Osteocyte (in vitro differentiated cells): Measurements from ENCODE around the gene PPP1R12B. TPM values are rescaled to one million over a fixed set of nuclear protein-coding genes. Genes with fewer than 3 reads are reported as not detected.
"Not testable (repeated sequence)": the region's sequence is repeated elsewhere in the genome, so short reads cannot be mapped to it uniquely, and the experiment has no call there.

Experiments
- DNase-seq: peaks from one replicate; pipeline ENCODE4 v3.0.0; 2021; ENCODE audit warnings: mixed read lengths; ENCODE audit not compliant: unreplicated experiment; ENCODE audit errors: extremely low spot score
- H3K27ac Mint-ChIP-seq: one replicate; pipeline ENCODE4 v1.8.0; 2021; ENCODE audit warnings: mild to moderate bottlenecking, mixed read lengths; ENCODE audit not compliant: unreplicated experiment
- H3K27me3 Mint-ChIP-seq: one replicate; pipeline ENCODE4 v1.8.0; 2021; ENCODE audit warnings: mixed read lengths; ENCODE audit not compliant: unreplicated experiment
- H3K36me3 Mint-ChIP-seq: one replicate; pipeline ENCODE4 v1.8.0; 2021; ENCODE audit warnings: mixed read lengths; ENCODE audit not compliant: unreplicated experiment
- H3K4me1 Mint-ChIP-seq: one replicate; pipeline ENCODE4 v1.8.0; 2021; ENCODE audit warnings: mixed read lengths; ENCODE audit not compliant: unreplicated experiment
- H3K4me3 Mint-ChIP-seq: one replicate; pipeline ENCODE4 v1.8.0; 2021; ENCODE audit warnings: mild to moderate bottlenecking, moderate library complexity, mixed read lengths; ENCODE audit not compliant: unreplicated experiment
- H3K9me3 Mint-ChIP-seq: one replicate; pipeline ENCODE4 v1.8.0; 2021; ENCODE audit warnings: mixed read lengths; ENCODE audit not compliant: unreplicated experiment
- total RNA-seq: library from RNA; stranded (reverse); gene quantifications from 2 replicates; pipeline ENCODE4 v1.2.1, GENCODE V29; 2021
- TF ChIP-seq, protein P1 (sequence below): fragments of 200-600 bp; sonication (generic); IDR thresholded peaks from 2 replicates; pipeline ENCODE4 v1.5.0; 2021; ENCODE audit warnings: antibody characterized with exemption, mild to moderate bottlenecking, moderate library complexity

PPP1R12B gene
- total RNA-seq, 1 donor from 2014 or later, result 14.6 TPM

DNA sequence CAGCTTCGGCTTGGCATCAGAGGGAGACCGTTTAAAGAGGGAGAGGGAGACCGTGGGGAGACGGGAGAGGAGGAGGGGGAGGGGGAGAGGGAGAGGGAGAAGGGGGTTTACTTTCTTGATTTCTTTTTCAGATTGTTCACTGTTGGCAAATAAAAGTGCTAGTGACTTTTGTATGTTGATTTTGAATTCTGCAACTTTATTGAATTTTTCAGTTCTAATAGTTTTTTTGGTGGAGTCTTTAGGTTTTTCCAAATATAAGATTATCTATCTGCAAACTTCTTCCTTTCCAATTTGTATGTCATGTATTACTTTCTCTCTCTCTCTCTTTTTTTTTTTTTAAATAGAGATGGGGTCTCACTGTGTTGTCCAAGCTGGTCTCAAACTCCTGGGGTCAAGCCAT lies 104.0 kb downstream of the PPP1R12B start:
- H3K4me1 Mint-ChIP-seq, result peaks cover 17% of the 10 kb centered on the region
- peaks cover 22% of the 10 kb centered on the region for H3K36me3 Mint-ChIP-seq
- no peak overlapping the region for H3K4me3 Mint-ChIP-seq
- TF ChIP-seq, protein P1, sequence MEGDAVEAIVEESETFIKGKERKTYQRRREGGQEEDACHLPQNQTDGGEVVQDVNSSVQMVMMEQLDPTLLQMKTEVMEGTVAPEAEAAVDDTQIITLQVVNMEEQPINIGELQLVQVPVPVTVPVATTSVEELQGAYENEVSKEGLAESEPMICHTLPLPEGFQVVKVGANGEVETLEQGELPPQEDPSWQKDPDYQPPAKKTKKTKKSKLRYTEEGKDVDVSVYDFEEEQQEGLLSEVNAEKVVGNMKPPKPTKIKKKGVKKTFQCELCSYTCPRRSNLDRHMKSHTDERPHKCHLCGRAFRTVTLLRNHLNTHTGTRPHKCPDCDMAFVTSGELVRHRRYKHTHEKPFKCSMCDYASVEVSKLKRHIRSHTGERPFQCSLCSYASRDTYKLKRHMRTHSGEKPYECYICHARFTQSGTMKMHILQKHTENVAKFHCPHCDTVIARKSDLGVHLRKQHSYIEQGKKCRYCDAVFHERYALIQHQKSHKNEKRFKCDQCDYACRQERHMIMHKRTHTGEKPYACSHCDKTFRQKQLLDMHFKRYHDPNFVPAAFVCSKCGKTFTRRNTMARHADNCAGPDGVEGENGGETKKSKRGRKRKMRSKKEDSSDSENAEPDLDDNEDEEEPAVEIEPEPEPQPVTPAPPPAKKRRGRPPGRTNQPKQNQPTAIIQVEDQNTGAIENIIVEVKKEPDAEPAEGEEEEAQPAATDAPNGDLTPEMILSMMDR, result no peak
- no peak overlapping the region for H3K27ac Mint-ChIP-seq
- H3K27me3 Mint-ChIP-seq, result no peaks in the 10 kb centered on the region
- no peaks in the 10 kb centered on the region for H3K9me3 Mint-ChIP-seq
- no peak for DNase-seq

DNA sequence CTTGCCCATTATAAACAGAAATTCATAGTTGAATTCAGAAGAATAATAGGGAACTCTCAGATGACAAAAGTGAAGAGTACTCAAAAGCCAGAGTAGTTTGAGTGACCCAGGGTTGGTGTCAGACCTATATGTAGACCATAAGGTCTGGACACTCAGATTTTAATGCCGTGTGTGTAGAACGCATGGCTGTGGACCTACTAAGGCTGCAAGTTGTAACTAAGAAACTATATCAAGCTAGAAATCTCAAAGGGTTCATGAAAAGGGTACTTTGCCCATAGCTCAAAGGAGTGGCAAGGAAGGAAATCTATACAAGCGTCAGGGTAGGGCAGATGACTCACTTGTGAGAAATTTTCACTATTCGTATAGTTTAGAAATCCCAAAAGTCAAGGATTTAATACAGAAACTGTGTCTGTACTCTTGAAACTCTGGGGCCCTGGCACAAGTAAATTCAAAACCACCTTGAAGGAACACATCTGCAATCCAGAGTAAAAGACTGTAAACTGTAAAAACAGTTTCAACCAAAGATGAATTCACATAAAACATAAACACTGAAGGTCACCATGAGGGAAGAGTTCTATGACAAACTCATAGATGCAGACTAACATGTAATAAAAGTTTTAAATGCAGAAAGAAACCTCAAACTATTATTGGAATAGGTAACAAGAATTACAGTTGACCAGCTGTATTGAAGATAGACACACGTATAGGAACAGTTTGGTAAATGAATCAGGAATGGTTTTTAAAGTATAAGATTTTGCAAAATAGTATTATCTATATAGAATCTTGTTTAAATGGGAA lies 108.1 kb downstream of the PPP1R12B start:
- not testable (repeated sequence) for H3K27me3 Mint-ChIP-seq, DNase-seq, H3K9me3 Mint-ChIP-seq, H3K4me3 Mint-ChIP-seq
- Mint-ChIP-seq H3K36me3 (peaks cover 11% of the 10 kb centered on the region), H3K4me1 (peaks cover 44% of the 10 kb centered on the region), H3K27ac (peak overlapping the region; percentile 65)

DNA sequence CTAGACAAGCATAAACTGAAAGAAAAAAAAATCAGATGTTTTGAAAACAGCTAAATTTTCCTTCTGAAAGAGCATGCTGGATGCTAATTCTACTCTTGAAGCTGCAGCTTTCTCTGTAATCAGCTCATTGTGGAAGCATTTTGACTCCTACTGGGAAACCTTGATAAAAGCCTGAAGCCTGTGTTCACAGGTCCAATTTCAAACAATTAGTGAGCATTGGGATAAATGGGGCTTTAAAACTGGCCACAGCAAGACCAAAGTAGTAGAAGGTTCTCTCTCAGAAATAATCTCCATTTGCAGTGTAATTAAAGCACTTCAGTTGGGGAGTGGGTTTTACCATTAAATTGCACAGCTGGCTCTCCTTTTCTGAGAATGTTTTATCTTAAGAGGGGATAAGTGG lies 110.2 kb downstream of the PPP1R12B start:
- H3K27me3 Mint-ChIP-seq, result not testable (repeated sequence)

DNA sequence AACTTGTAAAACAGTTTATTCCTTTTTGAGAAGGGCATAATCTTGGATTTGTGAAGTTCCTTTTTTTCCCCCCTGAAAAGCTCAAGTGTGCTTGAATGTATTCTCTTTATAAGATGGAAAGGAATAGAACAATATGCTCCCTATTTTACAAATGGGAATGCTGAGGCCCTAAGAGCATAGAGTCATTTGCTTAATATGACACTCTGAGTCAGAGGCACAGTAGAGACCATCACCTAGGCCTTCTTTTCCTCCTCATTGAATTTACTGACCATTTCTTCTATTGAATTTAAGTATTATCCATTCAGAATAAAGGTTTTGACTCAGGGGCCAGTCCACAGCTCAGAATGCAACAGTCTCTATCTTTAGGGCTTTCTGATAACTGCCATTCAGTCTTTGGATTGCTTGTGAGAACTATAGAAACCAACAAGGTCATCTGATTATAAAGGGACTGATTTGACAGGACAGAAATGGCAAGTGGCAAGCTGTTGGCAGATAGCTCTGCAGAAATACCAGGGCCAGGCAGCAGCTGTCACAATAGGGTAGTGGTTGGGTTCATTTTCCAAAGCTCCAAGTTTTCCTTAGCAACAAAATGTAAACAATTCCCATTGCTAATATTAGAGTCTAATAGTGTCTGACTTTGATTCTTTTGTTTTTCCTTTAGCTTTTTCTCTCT lies 111.1 kb downstream of the PPP1R12B start:
- not testable (repeated sequence) for H3K27me3 Mint-ChIP-seq, H3K4me3 Mint-ChIP-seq, H3K36me3 Mint-ChIP-seq, DNase-seq, H3K9me3 Mint-ChIP-seq
- Mint-ChIP-seq H3K27ac (peak overlapping the region; percentile 88), H3K4me1 (peaks cover 44% of the 10 kb centered on the region)

More for the DNA sequence above, 110.2 kb downstream of the PPP1R12B start:
- H3K4me1 Mint-ChIP-seq, result peaks cover 44% of the 10 kb centered on the region
- peak overlapping the region; percentile 10 for H3K27ac Mint-ChIP-seq
- not testable (repeated sequence) for H3K36me3 Mint-ChIP-seq, H3K4me3 Mint-ChIP-seq, DNase-seq, H3K9me3 Mint-ChIP-seq

DNA sequence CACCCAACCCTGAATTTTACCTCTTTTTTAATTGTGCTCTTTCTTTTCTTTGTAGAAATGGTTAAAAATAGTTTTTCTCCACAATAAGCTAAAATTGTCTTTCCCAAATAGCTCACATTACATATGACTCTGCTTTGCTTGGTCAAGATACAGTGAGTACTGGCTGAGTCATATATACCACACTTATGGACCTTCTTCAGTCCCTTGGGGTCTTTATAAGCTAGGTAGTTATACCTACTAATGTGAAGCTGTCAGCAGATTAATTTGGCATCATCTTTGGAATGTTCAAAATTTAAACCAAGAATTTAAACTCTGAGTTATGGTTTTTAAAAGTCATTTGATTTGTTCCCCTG lies 111.6 kb downstream of the PPP1R12B start:
- not testable (repeated sequence) for H3K27me3 Mint-ChIP-seq, DNase-seq, H3K4me3 Mint-ChIP-seq, H3K36me3 Mint-ChIP-seq, H3K9me3 Mint-ChIP-seq
- H3K4me1 Mint-ChIP-seq, result peaks cover 44% of the 10 kb centered on the region
- peak overlapping the region; percentile 88 for H3K27ac Mint-ChIP-seq

DNA sequence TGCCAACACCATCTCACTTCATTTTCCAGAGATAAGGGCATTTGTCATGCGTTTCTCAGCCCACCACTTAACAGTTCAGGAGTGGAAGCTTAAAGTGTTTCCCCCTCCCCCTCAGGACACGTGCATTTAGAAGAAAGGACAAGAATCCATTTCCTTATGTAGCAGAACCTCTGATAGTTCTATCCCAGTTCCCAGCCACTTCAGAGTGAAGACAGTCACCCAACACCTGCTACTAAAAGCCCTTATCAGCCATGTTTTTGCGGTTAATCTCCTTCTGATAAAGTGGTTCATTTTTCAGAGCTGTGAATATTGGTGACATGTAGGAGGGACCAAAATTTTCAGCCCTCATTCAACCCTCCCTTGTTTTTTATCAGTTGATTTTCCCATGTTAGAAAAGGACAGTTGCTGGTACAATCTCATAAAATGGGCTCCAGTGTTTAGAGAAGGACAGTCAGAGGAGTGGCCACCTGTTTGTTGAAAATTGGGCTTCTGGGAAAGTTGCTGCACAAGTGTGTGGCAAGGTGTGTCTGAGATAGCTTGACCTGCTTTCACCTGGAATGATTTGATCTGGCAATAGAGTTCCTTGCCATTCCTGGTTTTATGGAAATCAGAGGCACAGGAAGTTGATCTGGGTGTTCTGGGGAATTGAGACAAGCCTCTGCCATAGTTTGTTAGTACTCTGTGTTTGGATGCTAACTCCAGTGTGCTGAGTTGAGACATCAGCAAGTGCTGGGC lies 114.0 kb downstream of the PPP1R12B start:
- DNase-seq, result no peak
- Mint-ChIP-seq H3K27me3 (no peaks in the 10 kb centered on the region), H3K4me1 (peaks cover 30% of the 10 kb centered on the region), H3K36me3 (no peaks in the 10 kb centered on the region), H3K9me3 (no peaks in the 10 kb centered on the region), H3K27ac (no peak overlapping the region), H3K4me3 (no peak overlapping the region)
- TF ChIP-seq, protein P1, result no peak
